Embryonic facial prominence (tissue), 1 donor: Measurements from ENCODE around the gene EXOC5.

ENCODE experiments used
- DNase-seq: peaks from one replicate; pipeline ENCODE4 v3.0.0-alpha.2; 2016; ENCODE audit errors: extremely low spot score

The EXOC5 gene, protein sequence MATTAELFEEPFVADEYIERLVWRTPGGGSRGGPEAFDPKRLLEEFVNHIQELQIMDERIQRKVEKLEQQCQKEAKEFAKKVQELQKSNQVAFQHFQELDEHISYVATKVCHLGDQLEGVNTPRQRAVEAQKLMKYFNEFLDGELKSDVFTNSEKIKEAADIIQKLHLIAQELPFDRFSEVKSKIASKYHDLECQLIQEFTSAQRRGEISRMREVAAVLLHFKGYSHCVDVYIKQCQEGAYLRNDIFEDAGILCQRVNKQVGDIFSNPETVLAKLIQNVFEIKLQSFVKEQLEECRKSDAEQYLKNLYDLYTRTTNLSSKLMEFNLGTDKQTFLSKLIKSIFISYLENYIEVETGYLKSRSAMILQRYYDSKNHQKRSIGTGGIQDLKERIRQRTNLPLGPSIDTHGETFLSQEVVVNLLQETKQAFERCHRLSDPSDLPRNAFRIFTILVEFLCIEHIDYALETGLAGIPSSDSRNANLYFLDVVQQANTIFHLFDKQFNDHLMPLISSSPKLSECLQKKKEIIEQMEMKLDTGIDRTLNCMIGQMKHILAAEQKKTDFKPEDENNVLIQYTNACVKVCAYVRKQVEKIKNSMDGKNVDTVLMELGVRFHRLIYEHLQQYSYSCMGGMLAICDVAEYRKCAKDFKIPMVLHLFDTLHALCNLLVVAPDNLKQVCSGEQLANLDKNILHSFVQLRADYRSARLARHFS

DNA sequence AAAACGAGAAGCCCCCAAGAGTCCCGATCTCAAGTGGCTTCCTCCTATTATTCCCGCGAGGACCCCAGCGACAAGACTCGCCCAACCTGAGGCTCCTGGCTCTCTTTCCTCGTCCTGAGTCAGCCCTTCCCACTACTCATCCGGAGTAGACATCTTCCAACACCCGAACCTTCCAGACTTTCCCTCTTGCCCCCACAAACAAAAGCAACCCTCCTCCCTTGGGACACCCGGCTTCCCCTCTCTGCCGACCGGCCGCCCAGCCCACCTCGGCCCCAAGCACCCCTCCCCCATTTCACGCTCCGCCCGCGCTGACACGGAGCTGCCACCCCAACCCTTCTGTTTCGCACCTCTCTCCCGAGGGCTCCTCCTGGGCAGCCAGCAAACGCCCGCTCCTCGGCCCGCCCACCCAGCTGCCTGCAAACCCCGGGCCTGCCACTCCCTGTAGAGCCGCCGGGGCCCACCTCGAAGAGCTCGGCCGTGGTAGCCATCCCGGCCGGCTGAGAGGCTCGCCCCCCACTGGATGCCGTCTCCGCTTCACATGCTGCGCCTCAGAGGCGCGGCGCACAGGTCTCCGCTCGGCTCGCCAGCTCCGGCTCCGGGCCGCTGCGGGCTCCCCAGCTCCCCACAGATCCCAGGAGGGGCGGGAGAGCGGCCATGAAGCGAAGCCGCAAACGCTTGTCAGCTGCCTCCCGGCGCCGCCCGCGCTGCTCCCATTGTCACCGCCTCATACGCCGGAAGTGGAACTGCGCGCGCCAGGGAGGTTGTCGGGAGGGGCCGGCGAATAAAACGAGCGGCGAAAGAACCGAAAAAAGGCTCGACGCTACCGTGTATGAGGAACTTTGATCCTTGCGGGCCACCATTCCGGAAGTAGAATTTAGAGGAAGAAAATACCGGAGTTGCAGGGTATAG is at the start of gene EXOC5, which contains the start of gene AP5M1:
TSS of gene EXOC5 (minus strand) at position 745 of the 909 bp plus-strand sequence. CDS start at position 488, 257 bp downstream.
TSS of gene AP5M1 (plus strand) at position 811 of the 909 bp plus-strand sequence. CDS start 344 bp downstream, outside the sequence.
- DNase-seq: peak; percentile 87

DNA sequence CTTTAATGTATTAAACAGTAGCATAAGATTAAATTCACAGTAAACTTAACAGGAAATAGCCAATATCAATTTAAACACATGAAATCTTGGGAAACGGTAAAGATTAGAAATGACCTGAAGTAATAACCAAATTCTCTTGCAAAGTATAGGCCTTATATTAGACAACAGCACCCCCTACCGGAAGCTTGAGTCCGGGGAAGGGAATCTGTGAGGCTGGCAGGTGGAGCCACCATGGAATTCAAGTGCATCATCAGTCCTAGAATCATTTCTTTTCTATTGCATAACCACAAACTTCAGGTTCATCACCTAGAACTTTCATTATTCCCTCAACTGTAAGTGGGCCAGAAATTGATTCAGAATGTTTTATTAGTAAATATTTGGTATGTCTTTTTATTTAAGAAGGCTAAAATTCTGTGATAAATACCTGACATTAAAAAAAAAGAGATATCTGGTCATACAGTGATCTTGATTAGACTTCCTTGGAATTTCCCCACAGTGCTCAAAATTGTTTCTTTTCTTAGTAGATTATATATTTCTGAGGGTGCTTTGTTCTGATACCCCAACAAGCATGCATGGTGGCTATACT is 48.6 kb upstream of the EXOC5 start:
- no peak for DNase-seq

DNA sequence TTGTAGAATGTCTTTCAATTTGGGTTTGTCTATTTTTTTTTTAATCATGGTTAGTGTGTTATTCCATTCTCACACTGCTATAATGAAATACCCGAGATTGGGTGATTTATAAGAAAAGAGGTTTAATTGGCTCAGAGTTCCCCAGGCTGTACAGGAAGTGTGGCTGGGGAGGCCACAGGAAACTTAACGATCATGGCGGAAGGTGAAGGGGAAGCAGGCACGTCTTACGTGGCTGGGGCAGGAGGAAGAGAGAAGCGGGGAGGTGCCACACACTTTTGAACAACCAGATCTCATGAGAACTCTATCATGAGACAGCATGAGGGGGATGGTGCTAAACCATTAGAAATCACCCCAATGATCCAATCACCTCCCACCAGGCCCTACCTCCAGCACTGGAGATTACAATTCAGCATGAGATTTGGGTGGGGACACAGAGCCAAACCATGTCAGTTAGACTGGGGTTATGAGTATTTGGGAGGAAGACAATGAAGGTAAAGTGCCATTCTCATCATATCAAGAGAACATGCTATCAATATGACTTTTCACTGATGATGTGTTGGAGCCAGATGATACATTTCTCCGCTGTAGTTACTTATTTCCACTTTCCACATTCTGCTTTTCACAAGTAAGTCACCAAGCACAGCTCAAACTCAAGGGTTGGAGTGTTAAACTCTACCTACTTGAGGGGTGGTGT is 45.8 kb upstream of the EXOC5 start:
- no peak for DNase-seq

DNA sequence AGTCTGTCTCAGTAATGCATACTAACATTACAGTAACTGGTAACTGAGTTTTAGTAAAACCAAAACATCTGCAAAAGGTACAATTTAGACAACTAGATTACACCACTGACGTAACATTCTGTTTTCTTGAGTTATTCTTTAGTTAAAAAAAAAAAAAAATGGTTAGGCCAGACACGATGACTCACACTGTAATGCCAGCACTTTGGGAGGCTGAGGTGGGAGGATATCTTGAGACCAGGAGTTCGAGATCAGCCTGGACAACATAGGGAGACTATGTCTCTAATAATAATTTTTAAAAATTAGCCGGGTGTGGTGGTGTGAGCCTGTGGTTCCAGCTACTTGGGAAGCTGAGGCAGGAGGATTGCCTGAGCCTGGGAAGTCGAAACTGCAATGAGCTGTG is 34.2 kb upstream of the EXOC5 start:
- no peak for DNase-seq

DNA sequence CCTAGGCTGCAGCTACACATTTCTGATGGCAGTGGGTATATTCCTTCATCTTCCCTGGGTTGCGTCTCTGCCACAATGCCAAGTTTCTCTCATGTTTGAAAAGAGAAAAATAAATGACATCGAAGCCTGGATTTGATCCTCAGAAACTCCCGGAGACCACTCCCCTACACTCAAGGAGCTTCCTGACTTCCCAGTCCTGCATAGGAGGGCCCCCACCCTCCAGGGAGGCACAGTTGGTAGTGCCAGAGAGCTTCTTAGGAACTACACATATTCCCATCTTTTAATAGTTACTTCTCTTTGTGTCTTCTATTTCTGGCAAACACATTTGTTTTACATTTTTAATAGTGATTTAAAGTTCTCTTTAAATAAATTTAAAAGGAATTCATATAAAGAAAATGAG is 30.8 kb upstream of the EXOC5 start:
- DNase-seq: no peak

DNA sequence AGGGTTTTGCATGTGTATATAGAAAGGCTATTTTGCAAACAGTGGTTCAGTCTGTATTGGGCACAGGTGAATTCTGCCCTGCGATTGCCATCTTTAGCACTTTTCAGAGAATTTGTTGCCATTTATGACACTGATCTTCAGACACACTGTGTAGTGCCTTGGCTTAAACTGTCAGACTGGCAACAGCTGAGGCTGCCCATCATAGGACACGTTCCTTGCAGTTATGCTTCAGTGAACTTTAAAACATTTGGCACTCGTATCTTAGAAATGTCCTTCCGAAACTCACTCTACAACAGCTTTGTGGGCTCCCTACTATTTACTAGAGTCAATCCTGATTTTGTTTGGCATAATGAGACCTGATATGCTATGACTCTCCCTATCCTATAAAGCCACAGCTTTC is 29.1 kb upstream of the EXOC5 start:
- no peak for DNase-seq

DNA sequence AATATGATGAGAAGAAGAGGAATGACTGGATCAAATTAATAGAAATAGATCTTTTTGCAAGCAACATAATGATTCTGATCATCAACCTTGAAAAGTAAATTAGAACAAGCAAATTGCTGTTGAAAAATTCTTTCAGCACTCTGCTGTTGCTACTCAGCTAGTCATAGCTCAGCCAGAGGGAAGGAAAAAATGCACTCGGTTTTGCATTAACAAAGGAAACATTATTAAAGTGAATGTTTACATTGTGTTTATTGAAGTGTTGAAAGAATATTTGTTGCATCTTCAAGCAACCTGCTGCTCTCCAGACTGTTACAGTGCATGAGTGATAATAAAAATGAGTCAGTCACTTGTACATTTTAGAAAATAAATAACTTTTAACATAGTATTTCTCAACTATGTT is 26.5 kb upstream of the EXOC5 start:
- DNase-seq: no peak

DNA sequence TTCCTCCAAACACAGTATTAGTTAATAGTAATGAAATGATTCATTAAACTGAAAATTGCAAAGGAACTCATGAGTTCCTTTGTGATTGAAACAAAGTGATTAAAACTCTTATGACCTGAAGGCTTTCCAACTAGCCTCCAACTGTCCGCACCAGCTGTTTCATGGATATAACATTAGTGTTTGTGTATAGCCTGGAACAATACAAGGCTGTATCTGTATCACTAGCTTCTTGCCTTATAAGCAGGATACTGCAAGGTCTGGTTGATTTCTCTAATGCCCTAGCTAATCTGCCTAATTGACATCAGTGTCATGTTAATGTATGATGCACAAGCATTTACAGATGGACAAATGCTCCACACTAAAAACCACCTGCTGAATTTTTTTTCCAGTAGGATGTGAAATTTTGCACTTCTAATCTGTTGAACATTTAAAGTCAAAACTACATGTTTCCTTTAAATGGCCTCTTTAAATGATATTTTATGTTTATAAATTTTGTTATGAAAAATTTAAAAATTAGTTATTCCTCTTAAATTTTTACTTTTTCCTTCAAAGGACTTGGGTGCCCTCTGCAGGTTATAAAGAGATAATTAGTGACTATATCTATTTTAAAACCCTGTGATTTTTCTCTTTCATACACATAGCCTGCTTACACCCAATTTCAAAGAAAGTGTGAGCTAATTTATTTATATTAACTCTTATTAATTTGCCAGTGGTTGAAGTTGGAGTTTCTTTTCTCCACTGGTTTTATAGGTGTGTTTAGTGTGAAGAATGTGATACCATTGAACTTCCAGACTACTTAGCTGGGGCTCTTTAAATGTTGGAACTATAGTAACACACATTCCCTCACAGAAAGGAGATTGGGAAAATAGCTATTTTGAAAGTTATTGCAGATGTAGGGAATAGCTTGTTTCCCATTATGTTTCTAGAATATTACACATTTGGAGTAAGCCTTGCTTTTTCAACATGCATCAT is 25.4 kb upstream of the EXOC5 start:
- DNase-seq: no peak

DNA sequence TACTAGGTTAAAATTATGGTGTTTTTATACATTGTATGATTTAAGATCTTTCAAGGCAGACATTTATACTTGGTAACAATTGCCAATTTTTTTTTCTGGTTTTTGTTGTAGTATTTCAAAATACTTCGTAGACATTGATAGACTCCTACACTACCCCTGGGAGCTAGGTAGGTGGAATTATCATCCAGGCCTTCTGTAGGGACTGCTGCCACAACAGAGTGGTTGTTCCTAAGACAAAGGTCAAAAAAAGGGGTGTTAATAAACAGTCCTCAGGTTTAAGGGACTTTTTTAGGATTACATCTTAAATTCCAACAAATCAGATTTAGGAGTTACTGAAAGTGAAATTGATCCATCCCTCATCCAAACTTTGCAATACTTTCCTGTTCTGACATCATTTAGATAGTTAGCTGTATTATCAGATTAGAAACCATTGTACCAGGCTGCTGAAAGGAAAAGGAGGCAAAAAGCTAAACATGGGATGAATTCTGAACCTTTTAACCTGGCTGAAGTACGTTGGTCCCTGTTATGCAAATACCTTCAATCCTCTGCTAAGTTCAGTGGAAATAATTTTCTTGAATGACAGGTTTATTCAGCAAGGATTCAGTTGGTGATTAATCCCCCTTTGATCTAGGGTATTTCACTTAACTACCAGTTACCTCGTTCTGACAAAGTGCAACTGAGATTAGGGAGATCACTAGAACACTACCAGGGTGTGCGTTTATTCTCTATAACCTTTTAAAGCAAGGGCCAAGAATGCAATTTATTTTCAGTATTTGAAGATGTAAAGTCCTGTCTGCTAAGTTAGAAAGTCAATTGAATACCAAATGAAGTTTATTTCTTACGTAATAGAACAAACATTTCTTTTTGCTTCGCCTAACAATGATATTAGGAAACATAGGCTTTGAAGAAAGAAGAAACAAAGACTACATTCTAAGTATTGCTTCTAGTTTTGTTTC is 23.3 kb upstream of the EXOC5 start:
- DNase-seq: no peak

DNA sequence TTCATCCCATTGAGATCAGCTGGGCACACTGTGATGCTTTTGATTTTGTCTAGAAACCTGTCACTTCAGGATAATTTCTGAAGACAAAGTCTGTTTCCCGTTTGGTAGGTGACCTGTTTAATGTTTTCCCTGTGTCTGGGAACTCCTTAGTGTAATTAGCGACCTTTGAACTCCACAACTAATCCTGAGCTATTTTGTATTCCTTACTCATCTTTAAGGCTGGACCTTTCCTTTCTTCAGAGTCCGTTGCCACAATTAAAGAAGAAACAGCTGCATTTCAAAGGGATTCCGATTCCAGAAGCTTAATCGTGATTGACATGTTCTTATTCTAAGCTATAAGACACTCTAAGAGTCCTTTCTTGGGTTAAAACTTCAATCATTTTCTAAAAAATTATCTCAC is 22.0 kb upstream of the EXOC5 start:
- no peak for DNase-seq

DNA sequence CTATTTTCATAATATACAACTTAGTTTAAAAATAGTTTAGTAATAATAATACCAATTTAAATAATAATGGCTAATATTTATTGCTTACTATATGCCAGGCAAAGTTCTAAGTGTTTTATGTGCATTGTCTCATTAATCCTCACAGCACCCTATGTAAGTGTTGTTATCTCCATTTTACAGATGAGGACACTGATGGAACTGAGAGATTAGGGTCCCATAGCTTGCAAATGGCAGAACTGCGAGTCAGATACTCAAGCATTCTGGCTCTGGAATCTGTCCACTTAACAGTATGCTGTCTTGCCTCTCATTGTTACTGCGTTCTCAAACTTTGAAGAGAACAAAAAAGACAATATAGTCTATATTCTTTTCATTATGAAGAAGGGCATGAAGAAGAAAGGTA is 19.0 kb upstream of the EXOC5 start:
- no peak for DNase-seq

DNA sequence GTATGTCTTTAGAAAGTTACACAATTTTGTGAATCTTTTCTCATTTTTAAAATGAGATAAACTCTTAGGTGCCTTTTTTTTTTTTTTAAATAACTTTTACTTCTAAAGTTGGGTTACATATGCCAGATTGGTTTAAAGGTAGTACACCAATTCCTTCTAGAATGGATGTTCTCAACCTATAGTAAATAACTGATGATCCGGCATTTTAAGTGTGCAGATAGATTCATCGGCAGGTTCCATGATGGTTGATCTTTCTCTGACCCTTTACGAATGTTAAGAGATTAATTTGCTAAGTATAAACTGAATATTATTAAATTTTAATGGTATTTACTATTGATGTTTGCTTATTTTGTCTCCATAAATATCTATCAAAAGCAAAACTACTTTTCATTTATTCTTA is 8.4 kb upstream of the EXOC5 start:
- no peak for DNase-seq

DNA sequence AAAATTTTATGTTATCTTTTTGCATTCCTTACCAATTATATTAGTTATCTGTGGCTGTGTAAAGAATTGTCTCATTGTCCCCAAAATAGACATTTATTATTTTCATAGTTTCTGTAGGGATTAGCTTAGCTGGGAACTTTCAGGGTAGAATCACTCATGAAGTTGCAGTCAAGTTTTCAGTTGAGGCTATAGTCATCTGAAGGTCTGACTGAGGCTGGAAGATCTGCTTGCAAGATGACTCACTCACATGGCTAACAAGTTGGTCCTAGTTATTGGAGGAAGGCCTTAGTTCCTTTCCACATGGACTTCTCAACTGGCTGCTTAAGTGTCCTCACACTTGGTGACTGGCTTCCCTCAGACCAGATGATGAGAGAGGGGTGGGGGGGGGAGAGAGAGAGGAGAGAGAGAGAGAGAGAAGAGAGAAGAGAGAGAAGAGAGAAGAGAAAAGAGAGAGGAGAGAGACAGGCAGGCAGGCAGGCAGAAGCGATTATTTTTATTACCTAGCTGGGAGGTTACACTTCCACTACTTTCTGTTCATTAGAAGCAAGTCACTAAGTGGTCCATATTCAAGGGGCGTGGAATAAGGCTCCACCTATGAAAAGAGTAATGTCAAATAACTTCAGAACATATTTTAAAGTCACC is 6.4 kb upstream of the EXOC5 start:
- DNase-seq: no peak

DNA sequence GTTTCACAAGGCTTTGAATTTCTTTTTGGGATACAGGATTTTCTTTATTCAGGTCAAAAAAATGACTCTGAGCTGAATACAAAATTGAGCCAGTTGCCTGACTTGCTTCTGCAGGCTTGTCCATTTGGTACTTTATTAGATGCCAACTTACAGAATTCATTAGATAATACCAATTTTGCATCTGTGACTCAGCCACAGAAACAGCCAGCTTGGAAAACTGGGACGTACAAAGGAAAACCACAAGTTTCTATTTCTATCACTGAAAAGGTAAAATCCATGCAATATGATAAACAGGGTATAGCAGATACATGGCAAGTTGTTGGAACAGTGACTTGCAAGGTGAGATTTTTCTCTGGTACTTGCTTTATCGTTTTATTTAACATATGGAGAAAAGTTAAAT is 5.8 kb upstream of the EXOC5 start:
- DNase-seq: no peak

DNA sequence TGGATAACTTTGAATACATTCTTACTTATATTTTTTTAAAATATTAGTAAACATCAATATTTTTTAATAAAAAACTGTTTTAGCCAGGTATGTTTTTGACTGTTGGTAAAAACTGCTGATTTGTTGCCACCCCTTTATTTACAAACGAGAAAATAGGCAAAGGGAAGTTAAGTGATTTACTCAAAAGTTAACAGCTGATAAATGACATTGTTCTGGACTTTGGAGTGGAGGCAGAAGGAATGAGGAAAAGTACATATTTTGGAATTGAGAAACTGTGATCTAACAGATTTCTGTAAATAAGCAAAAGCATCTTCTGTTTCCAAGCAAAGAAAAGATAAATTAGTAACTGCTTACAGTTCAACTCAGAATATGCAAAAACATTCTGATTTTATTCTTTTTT is 4.5 kb upstream of the EXOC5 start:
- no peak for DNase-seq

DNA sequence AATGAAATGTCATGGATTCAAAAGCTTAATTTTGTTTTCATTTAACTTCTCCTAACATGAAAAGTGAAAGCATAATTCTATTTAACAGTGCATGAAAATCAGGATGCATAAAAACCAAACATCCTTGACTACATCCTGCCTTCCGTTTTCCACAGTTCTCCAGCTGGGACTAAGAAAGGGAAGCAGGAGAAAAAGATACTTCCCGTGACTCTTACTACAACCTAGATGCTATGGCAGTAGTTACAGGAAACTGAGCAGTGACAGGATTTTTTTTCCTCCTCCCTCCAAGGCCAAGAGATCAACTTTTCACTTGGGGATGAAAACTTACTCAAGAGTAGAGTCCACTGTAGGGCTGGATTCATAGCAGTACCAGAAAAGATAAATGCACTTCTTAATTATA is 2.6 kb downstream of the EXOC5 start:
- DNase-seq: no peak

DNA sequence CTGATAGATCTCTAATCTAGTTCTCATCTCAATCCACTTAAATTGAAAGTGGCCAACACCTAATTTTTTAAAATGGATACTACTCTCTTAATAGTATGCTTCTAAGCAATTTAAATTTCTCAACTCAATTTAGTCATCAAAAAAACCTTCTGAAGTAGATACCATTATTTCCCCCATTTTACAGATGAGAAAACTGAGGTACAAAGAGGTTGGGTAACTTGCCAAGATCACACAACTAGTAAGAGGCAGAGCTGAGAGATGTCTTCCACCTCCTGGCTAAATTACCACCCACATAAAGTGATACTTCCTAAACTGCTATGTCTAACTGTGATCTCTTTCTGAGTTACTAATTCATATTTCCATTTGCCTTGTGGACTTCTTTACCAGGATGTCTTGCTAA is 6.6 kb downstream of the EXOC5 start:
- DNase-seq: no peak

DNA sequence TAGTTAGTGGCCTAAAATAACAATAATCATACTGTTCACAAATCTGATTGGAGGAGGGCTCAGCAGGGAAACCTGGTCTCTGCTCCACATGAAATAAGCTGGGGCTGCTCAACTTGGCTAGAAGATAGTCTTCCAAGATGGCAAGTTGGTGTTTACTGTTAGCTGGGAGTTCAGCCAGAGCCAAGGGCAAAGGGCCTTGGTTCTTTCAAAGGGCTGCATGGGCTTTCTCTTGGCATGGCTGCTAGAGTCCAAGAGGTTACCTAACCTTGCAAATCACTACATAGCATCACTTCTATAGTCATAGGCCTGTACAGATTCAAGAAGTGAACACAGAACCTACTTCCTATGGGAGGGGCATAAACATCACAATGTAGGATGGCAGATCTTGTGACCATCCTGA is 7.1 kb downstream of the EXOC5 start:
- DNase-seq: no peak
